HK-2 (cell line): ENCODE data around the gene AQP12B.

Experiments
- DNase-seq: peaks from one replicate; pipeline ENCODE4 v3.0.0-alpha.2; 2018; ENCODE audit not compliant: unreplicated experiment

AQP12B gene

DNA sequence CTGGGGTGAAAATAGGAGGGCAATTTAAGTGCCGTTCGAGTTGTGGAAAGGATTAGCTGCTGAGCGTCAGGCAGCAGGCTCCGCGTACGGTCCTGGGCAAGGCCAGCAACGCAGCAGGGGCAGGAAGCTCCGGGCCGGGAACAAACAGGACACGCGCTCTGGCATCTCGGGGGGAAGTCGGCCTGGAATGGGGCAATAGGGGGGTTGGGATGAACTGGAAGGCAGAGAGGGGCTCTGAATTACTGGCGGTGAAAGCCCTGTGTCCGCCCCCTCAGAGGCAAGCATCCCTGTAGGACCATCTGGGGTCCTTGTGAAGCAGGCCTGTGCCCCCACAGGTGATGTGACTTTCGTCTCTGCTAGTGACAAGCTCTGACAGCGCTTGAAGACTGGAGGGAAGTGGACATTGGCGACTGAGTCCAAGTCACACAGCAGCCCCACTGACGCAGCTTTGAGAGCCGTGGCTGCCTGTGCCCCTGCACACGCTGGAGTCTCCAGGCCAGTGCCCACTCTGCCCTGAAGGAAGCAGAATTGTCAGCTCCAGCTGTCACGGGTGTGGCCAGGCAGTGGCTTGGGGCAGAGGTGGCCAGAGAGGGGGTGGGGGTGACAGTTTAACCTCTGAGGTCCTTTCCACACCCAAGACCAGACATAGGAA, 35.1 kb downstream of the AQP12B start:
- DNase-seq = no peak

DNA sequence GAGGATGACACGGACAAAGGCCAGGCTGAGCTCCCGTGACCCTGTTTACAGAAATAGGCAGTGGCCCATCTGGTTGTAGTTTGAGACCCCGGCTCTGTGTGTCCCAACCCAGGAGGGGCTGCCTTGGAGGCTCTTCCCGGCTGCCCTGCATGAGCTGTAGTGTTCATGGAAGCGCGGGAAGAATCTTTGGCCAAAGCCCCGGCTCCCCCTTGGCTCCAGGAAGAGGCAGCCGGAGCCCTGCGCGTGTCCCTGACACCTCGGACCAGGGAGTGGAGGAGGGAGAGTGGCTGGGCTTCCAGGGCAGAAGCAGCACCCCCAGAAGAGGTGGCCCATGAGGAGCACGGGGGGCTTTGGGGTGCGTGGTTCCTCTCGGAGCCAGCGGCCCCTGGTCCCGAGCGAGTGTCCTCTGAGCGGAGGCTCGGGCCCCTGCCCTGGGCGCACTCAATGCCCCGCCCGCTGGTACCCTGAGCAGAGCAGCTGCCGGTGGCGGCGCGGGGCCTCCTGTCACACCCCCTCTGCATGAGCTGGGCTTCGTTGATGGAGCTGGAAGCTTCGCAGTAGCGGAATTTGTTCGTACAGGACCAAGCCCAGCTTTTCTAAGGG, 35.7 kb downstream of the AQP12B start:
- DNase-seq = no peak

DNA sequence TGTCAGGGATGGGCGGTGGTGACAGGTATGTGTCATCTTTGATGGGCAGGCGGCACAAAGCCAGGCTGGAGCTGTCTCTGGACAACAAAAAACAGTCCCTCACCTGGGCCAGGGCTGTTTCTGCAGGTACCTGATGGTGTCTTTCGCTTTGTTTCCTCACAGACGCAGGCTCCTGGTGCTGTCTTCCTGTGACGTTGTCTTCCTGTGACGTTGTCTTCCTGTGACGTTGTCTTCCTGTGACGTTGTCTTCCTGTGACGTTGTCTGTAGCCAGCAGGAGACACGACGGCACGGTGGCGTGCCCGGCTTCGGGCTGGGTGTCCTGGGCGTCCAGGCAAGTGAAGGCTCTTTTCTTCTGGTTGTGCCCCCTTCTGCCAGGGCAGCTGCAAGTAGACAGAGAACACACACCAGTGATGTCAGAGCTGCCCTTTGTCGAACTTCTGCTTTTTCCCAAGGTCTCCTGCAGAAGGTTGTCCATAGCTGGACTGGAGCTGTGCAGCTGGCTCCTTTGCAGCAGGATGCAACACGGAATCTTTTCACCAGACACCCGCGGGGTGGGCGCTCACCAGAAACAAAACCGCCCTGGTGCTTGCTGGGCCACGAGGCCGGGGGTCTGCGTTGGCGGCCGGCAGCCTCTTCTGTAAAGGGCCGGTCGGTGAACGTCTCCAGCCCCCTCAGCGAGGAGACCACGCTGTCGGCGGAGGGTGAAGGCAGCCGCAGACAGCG, 36.3 kb downstream of the AQP12B start:
- DNase-seq = no peak

DNA sequence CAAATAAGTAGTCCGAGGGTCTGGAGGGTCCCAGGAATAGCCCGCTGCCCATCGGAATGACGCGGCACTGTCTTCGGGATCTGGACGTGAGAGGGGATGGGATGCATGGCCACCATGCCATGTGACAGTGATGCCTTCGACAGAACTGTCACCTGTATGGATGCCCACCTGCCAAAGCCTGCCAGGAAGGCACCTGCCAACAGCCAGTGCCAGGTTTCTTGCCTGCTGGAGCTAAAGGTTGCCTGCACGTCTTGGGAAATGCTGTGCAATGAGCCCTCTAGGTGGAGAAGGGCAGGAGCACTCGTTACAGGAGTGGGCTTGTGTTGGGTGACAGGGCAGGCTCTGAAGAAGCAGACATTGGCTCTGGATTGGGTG, 36.9 kb downstream of the AQP12B start:
- no peak for DNase-seq

DNA sequence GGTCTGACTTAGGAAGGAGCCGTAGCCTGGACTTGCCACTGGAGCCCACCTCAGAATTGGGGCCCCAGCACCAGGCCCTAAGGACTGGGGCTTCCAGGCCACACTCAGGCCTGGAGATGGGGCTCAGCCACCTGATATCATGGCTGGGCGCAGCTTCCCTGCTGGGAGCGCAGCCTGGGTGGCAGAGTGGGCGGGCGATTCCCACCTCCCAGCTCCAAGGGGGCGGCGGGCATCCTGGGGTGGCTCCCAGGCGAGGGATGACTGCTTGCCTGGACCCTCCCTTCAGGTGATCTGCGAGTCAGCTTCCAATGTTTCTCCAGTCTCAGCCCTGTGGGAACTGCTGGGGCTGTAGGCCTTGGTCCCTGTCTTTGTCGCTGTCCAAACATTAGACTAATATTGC, 37.3 kb downstream of the AQP12B start:
- DNase-seq = no peak

DNA sequence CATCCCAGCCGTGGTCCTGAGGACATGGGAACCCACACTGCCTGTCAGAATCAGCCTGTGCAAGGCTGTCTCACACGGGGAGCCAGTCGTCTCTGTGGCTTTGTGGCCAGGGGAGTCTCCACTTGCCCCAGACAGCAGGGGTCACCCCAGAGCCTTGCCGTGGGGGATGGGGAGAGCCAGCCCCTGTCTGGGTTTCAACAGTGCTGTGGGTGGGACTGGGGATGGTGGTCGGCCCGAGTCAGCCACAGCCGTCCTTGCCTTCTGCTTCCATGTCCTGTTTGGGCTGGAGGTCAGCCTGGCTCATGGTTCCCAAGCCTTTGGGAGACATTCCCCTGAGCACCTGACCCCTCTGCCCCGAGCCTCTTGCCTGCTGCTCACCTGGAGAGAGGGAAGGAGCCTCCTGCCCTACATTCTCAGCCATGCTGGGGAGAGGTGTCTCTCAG, 37.8 kb downstream of the AQP12B start:
- no peak for DNase-seq

DNA sequence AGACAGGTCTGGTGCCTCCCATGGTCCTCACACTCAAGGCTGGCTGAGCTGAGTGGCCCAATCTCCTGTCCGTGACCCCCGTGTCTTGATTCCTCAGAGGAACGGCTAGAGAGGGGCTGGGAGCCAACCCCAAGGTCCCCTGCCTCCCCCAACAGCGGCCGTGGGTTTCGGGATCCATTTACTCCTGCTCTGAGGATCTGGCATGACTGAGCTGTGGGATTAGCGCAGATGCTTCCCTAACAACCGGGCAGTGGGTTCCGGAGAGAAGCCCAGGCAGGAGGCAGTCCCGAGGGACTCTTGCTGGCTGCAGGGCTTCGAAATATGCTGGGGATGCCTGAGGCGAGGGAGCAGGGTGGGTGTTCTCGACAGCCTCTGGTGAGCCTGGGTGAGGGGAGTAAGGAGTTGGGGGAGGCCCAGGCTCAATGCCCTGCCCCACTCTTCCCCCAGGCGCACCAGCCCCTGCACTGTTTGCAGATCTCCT, 38.5 kb downstream of the AQP12B start:
- DNase-seq = no peak

DNA sequence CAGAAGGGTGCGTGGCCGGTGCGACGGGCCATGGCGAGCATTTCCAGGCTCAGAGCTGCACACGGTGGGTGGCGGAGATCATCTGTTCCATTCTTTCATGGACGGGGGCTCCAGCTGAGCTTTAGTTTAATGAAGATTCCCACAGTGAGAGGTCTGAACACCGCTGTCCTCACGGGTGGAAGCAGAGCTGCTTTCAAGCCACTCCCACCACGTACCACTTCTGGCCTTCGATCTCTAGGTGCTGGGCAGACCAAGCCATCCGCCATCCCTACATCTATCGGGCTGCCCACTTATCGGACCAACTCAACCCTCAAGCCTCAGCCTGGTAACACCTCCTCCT, 38.9 kb downstream of the AQP12B start:
- no peak for DNase-seq

DNA sequence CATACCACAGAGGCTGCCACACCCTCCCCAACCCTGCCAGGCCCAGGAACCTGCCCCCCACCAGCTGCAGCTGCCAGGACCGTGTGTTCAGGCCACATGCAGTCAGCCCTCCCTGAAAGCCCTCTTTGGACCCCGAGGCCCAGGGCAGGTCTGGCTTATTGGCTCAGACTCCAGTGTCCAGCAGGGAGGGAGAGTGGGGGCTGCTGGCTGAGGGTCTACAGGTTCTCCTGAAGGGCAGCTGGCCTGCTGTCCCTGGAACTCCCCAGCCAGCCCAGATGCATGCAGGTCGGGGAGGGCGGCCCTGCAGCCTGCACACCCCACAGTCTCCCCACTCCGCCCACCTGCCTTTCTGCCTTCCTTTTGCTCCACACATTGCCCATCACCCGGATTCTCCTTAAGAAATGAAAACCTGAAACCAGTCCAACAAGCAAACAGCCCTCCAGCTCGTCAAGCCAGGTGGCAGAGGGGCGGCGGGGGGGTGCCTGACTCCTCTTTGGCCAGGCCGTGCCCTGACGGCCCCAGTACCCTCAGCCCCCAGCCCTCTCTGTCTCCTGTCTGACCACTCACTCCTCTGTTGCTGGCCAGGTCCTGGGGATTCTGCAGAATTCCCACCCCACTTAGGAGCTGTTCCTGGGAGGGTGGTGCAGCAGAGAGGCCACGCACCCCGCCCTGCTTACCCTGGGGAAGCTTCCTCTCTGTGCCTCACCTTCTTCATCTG, 39.4 kb downstream of the AQP12B start:
- DNase-seq = no peak

DNA sequence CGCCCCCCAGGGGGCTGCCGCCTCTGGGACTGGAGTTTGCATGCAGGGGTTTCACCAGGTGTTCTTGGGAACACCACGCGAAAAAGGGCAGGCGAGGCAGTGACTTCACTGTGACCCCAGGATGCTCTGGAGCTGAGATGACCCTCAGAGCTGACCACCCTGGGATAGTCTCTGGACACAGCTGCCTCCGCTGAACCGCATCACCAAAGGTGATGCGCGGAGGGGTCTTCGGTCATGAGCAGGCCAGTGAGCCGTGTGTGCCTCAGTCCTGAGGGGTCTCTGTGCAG, 39.9 kb downstream of the AQP12B start:
- DNase-seq = no peak

DNA sequence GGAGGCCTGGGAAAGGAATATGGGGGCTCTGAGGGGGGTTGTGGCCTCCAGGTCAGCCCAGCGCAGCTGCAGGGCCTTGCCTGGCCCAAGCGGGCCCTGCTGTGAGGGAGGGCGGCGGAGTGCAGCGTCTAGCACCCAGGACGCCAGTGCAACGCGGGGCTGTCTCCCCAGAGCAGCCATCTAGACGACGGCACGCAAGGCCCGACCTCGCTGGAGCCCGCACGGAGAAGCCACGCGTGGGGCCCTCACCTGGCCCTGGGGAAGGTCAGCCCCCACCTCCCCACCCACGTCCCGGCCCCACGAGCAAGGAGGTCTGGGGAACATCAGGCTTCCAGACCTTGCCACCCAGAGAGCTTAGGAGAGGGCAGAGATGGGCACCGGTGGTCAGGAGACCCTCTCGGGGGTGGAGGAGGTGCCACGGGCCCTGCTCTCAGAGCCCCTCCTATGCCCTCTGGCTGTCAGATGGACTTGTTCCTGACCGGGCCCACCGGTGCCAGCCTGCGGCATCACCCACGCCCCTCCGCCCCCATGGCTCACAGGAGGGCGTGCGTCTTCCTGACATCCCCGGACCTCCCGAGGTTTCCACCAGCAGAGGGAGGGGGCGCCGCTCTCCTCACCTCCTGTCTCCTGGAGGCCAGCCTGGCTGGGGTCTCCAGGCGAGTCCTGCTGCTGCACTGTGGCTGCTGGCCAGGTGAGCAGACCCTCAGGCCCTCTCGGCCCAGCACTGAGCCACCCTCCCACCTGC, 40.5 kb downstream of the AQP12B start:
- DNase-seq = no peak

DNA sequence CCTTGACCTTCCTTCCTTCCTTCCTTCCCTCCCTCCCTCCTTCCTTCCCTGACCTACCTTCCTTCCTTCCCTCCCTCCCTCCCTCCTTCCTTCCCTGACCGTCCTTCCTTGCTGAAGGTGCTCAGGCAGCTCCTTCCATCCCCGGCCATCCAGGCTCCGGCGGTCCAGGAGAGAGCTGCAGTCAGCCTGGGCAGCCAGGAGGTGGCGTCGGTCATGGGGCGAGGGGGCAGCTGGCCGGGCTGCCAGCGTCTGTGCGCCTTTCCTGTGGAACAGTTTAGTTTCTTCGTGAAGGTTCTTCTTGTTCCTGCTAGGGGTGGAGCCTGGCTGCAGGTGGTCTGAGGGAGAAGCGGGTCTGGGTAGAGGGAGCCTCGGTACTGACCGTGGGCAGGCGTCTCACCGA, 41.7 kb downstream of the AQP12B start:
- DNase-seq = peak; percentile 33

DNA sequence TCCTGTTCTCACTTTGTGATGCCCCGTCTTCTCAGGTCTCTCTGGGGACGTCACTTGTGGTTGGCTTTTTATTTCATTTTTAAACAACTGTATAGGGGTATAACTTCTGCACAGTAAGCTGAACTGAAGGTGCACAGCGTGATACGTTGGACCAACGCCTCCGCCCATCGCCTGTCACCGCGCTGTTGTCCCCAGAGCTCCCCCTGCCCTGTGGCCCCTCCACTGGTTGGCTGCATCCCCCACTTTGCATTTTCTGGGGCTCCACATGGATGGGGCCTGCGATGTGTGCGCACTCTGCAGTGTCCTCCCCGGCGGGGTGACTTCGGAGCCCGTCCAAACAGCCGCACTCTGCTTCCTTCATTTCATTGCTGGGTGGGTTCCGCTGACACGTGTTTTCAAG, 43.1 kb downstream of the AQP12B start:
- DNase-seq = no peak

DNA sequence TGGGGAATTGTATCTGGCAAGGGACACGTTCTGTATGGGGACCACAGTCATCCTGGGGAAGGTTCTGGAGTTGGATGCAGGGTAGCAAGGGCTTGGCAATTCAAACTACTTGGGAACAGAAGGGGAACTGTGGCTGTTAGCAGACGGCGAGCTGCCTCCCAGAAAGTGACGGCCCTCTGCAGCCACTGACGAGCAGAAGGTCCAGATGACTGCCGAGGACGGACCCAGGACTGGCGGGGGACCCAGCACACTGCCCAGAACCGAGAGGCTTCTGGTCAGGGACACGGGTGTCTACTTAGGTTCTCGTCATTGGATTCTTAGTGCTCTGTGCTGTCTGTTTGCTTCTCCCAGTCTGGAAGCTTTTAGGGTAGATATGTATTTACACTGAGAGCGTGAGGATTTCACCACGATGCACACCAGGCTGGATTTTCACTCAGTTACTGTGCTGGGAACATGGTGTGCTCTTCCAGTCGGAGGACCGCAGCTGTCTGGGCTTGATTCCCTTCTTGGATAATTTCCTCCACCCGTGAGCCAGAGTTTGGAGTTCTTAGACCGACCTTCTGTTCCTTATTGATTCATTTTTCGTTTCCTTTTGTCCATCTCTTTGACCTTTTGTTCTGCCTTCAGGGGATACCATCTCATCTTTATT, 44.0 kb downstream of the AQP12B start:
- DNase-seq = no peak

DNA sequence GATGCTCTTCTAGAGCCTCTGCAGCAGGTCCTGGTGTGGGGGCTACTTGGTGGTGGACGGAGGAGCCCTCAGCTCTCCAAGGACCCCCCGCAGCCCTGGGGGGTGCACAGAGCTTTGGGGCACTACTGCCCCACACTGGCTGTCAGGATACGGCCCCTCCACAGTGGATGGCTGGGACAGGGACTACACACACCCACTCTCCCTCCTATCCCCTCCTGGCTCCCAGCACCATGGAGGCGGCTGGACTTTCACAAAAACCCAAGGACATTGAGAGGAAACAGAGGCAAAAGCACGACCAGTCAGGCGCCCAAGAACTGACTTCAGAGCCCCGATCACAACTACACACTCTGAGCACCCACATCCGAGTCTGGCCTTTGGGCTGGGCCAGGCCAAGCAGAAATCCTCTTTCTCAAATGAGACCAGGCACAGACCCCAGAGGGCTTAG, 44.8 kb downstream of the AQP12B start:
- DNase-seq = no peak

DNA sequence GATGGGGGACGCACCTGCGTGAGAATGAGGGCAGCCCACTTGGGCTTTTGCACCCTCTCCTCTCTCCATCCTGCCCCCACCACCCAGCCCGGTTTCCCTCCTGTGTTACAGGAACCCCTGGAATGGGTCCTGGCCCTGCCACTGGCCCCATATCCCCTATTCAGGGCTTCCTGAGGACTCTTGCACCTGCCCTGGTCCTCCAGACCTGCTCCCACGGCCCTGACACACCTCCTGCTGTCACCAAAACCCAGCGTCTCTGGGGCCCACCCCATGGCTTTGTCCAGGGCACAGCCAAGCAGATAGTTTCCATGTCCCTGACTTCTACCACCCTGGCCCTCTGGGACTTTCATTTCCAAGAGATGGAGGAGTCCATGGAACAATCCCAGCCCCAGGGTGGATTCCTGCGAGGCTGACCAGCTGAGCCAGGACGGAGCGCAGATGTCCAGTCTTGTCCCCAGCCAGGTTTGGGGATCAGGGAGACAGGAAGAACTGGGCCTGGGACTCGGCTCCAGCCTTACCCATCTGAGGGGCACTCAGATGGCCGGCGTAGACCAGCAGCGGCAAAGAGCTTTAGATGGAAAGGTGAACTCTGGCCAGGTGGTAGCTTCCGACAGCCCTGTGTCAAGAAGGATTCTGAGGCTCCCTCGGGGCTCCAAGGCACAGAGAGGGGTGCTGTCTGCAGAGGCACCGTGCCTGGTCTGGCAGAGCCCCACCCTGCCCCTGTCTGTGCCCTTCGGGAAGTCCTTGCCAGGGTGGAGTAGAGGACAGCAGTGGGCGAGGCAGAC, 45.4 kb downstream of the AQP12B start:
- no peak for DNase-seq

DNA sequence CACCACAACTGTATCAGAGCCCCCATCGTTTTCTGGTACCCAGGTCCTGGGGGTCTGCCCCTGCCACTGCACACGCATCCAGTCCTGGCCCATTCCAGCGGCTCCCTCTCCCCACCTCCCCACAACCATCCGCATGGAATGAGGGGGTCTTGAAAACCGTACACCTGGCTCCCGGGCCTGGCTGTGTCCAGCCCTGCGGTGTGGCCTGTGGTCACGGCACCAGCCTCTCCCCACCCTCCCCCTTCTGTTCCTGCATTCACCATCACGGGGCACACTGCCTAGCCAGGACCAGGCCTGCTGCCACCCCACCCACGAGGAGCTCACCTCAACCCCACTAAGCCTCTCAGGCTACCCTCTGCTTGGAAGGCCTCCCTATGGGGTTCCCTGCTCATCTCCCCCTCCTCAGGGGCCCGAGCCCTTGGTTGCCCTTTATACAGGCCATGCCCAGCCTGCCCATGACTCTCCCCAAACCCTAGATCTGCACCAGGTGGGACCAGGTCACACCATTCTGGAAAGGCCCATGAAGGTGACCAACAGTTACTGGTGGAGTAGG, 46.0 kb downstream of the AQP12B start:
- DNase-seq = no peak

DNA sequence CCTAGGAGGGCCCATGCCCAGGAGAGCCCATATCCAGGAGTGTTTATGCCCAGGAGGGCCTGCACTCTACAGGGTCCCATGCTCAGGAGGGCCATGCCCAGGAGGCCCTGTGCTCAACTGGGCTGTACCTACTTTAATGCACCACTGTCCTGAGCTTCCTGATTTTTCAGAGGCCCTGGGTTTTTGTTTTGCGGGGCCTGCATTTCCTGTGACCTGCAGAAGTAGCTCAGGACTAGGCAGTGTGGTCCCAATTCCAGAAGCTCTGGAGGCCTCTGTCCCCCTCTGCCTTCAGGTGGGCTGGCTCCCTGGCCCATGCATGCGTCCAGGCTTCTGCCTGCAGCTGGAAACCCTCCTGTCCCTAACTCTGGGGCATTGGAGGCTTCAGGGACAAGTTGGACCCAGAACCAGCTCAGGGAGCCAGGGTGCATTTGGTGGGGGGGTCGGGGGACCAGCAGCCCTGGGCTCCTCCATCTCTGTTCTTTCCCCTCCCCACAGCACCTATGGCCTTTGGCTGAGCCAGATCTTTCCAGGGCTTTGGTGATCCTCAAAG, 46.6 kb downstream of the AQP12B start:
- DNase-seq = no peak

DNA sequence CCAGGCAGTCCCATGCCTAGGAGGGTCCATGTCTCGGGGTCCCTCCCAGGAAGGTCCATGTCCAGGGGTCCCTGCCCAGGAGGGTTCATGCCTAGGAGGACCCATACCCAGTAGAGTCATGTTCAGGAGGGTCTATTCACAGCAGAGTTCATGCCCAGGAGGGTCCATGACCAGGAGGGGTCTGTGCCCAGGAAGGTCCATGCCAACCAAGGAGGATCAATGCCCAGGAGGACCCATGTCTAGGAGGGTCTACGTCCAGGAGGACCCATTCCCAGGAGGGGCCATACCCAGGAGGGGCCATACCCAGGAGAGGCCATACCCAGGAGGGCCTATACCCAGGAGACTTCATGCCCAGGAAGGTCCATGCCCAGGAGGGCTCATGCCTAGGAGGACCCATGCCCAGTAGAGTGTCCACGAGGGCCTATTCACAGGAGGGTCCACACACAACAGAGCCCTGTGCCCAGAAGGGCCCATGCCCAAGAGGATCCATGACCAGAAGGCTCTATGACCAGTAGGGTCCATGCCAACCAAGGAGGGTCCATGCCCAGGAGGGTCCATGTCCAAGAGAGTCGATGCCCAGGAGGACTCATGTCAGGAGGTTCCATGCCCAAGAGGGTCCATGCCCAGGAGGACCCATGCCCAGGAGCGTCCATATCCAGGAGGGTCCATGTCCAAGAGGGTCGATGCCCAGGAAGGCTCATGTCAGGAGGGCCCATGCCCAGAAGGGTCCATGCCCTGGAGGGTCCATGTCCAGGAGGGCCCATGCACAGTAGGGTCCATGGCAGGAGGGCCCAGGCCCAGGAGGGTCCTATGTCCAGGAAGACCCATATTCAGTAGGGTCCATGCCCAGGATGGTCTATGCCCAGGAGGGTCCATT, 47.3 kb downstream of the AQP12B start:
- no peak for DNase-seq
